Middle frontal gyrus (tissue), 1 donor: ENCODE measurements around the gene MICAL3.

ENCODE experiments used
- DNase-seq: peaks from one replicate; pipeline ENCODE4 v3.0.0-alpha.2; 2015; ENCODE audit warnings: low spot score; ENCODE audit errors: extremely low spot score

Gene MICAL3

GRCh38 chr22:17823964-17824363, 200.4 kb downstream of the MICAL3 start:
- no peak for DNase-seq

DNA sequence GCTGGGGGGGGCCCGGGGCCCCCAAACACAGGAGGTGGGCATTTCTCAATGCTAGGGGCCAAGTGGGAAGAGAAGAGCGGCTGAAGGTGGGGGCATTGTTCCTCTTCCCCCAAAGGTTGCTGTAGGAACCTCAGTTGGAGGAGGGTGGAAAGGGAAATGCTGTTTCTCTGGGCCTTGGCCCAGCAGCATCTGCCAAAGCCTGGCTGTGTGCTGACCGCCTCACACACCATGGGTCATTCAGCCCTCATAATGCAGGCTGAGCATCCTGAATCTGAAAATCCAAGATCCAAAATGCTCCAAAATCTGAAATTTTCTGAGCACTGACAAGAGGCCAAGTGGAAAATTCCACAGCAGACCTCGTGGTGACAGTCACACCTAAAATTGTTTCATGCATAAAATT, 201.1 kb downstream of the MICAL3 start:
- no peak for DNase-seq

- DNase-seq, result no peak
Measured at GRCh38 chr22:17822087-17822486, 202.3 kb downstream of the MICAL3 start.

DNA sequence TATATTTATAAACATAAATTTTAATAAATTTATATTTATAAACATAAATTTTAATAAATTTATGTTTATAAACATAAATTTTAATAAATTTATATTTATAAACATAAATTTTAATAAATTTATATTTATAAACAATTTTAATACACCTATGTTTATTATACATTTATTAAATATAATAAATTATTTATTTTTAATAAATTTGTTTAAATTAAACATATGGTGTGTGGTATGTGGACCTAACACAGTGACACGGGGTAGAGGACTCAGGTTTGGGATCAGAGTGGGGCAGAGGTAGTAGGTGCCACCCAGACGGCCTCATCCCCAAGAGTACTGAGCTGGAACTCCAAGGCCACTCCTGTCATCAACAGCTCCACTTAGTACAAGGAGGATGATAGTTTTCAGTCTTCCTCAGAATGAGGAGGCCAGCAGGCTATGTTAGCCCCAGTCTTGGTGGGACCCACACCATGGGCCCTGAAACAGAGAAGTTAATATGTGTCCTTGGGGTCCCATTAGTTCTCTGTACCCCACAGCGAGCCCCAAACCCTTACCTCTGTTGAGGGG, 203.4 kb downstream of the MICAL3 start:
- DNase-seq, result no peak

DNA sequence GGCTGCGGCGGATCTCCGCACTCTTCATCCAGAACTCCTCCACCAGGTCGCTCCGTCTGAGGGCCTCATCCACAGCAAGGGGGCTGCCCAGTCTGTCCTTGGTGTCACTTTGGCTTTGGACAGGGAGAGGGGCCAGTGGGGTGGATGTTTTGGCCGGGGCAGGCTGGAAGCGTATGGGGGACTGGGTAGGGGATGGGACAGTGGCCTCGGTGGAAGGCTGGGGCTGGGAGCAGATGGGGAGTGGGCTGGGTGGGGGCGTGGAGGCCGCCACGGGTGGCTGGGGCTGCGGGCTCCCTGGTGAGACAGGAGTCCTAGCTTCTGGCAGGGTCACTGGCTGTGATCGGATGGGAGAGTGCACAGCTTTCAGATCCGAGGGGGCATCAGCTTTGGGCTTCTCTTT, 205.7 kb downstream of the MICAL3 start:
- DNase-seq, result no peak

GRCh38 chr22:17818180-17818579, 206.2 kb downstream of the MICAL3 start:
- DNase-seq, result no peak

- DNase-seq, result no peak
Measured at GRCh38 chr22:17817511-17818065, 206.8 kb downstream of the MICAL3 start.

DNA sequence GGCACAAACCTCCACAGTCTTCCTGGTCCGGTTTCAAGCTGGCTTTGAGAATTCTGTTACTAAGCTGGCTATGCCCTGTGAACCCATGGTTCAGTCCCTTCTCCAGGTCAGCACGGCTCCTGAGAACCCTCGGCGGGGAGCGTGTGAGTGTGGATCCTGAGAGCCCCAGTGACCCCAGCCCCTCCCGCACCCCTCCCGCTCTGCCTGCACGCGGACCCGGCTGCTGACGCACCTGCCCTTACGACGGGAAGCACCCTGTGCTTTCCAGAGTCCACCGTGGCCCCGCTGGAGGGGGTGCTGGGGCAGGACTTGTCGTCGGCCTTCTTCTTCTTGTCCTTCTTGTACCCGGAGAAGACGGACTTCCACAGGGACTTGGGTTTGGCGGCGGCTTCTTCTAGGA, 207.3 kb downstream of the MICAL3 start:
- no peak for DNase-seq

DNA sequence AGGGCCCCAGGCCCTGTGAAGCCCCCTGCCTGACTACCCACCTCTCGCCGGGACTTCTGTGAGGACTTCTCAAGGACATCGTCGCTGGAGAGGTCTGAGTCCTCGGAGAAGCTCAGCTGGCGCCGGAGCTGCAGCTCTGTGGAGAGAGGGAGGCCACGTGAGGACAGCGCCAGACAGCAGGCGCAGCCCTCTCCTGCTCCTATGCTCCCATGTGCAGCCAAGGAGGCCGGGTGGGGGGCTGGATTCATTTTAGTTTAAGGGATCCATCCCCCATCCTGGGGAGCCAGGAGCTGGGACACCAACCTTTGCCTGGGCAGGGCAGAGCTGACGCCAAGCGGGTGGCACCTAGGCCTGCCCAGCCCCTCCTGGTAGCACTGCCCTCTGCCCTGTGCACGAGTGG, 207.7 kb downstream of the MICAL3 start:
- DNase-seq, result no peak

DNA sequence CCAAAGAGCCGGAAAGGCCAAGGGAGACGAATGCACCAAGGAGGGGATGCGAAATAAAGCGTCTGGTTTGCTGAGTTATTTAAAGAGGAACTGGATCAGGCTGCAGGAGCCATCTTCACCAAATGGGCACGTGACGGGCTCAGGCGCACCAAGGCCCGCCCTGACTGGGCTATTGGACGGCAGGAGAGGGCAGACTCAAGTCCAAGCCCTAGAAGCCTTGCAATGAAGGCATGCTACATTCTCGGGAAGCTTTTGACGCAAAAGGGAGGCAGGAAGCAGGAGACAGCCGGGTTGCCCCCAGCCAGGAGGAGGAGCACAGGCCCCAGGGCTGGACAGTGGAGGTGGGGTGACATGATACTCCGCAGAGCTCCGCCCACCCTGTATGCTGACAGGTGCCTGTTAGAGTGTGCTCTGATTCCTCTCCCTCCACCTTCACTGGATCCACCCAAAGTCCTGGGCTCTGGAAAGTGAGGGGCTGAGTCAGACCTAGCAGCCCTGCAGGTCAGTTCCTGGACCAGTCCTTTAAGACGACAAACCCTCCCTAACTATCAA, 208.6 kb downstream of the MICAL3 start:
- no peak for DNase-seq

DNA sequence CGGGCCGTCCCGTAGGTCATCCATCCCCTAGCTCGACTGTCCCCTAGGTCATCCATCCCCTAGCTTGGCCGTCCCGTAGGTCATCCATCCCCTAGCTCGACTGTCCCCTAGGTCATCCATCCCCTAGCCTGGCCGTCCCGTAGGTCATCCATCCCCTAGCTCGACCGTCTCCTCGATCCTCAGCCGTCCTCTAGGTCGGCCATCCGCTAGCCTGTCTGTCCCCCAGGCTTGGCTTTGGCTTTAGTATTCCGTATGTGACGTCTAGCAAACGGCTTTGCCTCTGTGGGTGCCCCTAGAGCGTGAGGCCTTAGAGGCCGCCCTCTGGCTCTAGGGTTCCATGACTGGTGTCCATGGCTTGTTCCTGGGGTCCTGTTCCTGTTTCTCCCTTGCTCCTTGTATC, 209.5 kb downstream of the MICAL3 start:
- DNase-seq, result no peak

GRCh38 chr22:17814084-17814483, 210.3 kb downstream of the MICAL3 start:
- DNase-seq, result no peak

GRCh38 chr22:17811119-17811518, 213.2 kb downstream of the MICAL3 start:
- DNase-seq, result no peak

DNA sequence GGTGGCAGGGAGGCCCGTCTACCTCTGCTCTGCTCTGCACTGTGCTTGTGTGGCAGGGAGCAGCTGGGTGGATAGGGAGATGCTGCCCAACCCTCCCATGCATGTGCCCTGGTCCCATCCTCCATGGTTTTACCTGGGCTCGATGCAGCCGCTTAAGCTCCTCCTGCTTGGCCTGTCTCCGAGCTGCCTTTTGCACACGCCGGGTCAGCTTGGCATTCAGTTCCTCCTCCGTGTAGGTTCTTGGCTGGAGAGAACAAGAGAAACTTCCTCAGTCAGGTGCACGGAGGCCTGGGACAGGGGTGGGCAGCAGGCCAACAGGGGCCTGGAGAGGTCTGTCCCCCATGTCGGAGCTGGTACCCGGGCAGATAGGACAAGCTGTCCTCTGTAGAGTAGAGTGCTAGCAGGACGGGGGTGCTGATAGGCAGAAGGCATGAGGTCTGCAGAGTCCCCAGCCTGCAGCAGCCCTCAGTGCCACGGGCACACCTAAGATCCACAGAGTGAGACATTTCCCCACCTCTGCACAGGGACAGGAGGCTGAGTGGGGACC, 213.7 kb downstream of the MICAL3 start:
- no peak for DNase-seq

DNA sequence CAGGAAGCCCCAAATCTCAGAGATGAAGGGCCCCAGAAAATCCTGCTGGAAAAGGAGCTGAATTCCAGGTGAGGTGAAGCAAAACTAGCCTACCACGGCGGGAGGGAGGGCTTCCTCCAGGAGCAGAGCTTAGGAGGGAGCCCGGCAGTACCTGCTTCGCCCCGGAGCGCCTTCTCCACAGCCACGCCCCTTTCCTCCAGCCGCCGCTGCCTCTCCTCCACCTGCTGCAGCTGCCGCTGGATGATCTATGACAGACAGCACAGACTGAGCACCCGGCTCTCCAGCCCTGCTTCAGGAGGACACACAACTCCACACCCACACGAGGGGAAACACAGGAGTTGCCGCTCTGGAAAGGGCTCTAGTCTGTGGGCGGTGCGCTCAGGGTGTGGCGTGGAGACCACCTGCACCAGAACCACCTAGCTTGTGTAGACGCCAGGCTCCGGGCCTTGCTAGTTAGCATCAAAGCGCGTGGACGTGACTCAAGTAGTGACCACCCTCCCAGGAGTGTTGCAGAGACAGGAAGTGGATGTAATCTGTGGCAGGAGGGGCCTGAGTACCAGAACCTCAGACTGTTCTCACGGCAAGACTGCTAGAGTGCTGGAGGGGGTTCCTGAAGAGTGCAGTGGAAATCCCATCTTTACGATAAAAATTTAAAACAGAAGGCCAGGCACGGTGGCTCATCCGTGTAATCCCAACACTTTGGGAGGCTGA, 215.5 kb downstream of the MICAL3 start:
- no peak for DNase-seq

- DNase-seq, result no peak
Measured at GRCh38 chr22:17807578-17808410, 216.6 kb downstream of the MICAL3 start.

DNA sequence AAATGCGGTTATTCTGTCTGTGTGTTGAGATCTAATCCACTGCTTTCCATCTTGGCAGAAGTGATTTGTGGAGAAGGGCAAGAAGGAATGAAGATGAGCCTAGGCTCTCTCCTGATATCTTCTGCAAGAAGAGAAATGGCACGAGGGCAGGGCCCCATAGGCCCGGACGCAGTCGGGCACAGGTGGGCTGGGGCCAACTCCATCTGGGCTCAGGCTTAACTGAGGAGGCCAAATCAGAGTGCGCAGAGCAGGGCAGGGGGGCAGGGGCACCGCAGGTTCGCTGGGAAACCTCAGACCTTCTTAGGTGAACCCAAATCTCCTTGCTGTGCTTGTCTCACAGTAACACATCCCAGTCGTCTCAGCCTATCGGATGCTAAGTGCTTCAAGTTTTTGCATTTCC, 217.3 kb downstream of the MICAL3 start:
- DNase-seq, result no peak

DNA sequence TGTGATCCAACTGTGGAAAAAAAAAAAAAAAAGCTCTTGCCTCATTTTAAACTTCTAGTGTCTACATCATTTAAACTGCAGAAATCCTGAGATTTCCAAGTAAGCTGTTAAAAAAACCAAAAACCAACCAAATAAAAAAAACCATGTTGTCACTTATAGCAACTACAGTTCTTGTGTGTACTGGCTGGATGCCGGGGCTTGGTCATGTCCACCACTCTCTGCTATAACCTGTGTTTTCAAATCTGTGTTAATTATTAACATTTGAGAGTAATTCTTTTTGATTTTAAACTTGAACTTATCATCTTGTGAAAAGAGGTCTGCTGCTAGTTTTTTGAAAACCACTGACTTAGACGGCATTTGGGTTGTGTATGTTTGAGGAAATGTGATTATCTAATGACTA, 217.9 kb downstream of the MICAL3 start:
- DNase-seq, result no peak

- DNase-seq, result no peak
Measured at GRCh38 chr22:17804331-17805080, 219.9 kb downstream of the MICAL3 start.

- no peak for DNase-seq
Measured at GRCh38 chr22:17803609-17804270, 220.6 kb downstream of the MICAL3 start.
